KMS-11 (cell line): ENCODE results near the gene SERPINA10.
"Not testable (repeated sequence)": the region's sequence is repeated elsewhere in the genome, so short reads cannot be mapped to it uniquely, and the experiment has no call there.

ENCODE experiments used
- H2AFZ ChIP-seq: fragments of 200-600 bp; sonication (generic); 2 replicates; pipeline ENCODE4 v1.6.1; 2016; ENCODE audit warnings: antibody characterized with exemption, mixed run types, low read depth
- H3K27ac ChIP-seq: fragments of 200-600 bp; sonication (generic); 2 replicates; pipeline ENCODE4 v1.6.1; 2016; ENCODE audit warnings: mild to moderate bottlenecking, mixed run types
- H3K27me3 ChIP-seq: fragments of 200-600 bp; sonication (generic); 2 replicates; pipeline ENCODE4 v1.6.1; 2017; ENCODE audit warnings: mild to moderate bottlenecking, low read depth, mixed run types, moderate library complexity; ENCODE audit not compliant: insufficient read depth
- H3K36me3 ChIP-seq: fragments of 200-600 bp; sonication (generic); 2 replicates; pipeline ENCODE4 v1.6.1; 2017; ENCODE audit warnings: mild to moderate bottlenecking, mixed run types; ENCODE audit not compliant: insufficient read depth
- H3K4me1 ChIP-seq: fragments of 200-600 bp; sonication (generic); 2 replicates; pipeline ENCODE4 v1.6.1; 2016; ENCODE audit warnings: mild to moderate bottlenecking, low read depth, mixed run types; ENCODE audit not compliant: poor library complexity, severe bottlenecking
- H3K4me2 ChIP-seq: fragments of 200-600 bp; sonication (generic); 2 replicates; pipeline ENCODE4 v1.7.0; 2016; ENCODE audit warnings: mild to moderate bottlenecking, mixed run types
- H3K4me3 ChIP-seq: fragments of 200-600 bp; sonication (generic); IDR thresholded peaks from 2 replicates; pipeline ENCODE4 v1.6.1; 2017; ENCODE audit warnings: low read depth, low read length, mixed read lengths; ENCODE audit not compliant: insufficient read depth
- H3K79me2 ChIP-seq: fragments of 200-600 bp; sonication (generic); 2 replicates; pipeline ENCODE4 v1.6.1; 2016; ENCODE audit warnings: low read depth, mixed run types; ENCODE audit not compliant: insufficient read depth
- H3K9ac ChIP-seq: fragments of 200-600 bp; sonication (generic); 2 replicates; pipeline ENCODE4 v1.6.1; 2016; ENCODE audit warnings: mild to moderate bottlenecking, mixed run types
- H4K20me1 ChIP-seq: fragments of 200-600 bp; sonication (generic); 2 replicates; pipeline ENCODE4 v1.6.1; 2016; ENCODE audit warnings: mild to moderate bottlenecking, mixed run types; ENCODE audit not compliant: insufficient read depth
- CTCF ChIP-seq: fragments of 200-600 bp; sonication (generic); conservative IDR thresholded peaks from 2 replicates; pipeline ENCODE4 v1.6.1; 2017; ENCODE audit warnings: low read depth, mild to moderate bottlenecking, antibody characterized with exemption, low read length, moderate library complexity, mixed read lengths

The SERPINA10 gene

GRCh38 chr14:94278731-94279130 is 14.3 kb downstream of the SERPINA10 start:
- no peak overlapping the region for H3K9ac ChIP-seq
- H2AFZ ChIP-seq: no peak overlapping the region
- H3K27me3 ChIP-seq: no peaks in the 10 kb centered on the region
- H3K36me3 ChIP-seq: no peaks in the 10 kb centered on the region
- H3K4me3 ChIP-seq: no peak overlapping the region
- no peaks in the 10 kb centered on the region for H3K79me2 ChIP-seq
- no peak overlapping the region for H3K27ac ChIP-seq
- no peak overlapping the region for H3K4me2 ChIP-seq
- no peaks in the 10 kb centered on the region for H4K20me1 ChIP-seq
- no peaks in the 10 kb centered on the region for H3K4me1 ChIP-seq
- no peak for TF ChIP-seq CTCF

GRCh38 chr14:94276898-94277561 is 16.0 kb downstream of the SERPINA10 start:
- H3K27ac ChIP-seq, H3K36me3 ChIP-seq, H2AFZ ChIP-seq, H3K79me2 ChIP-seq, H3K4me1 ChIP-seq, H4K20me1 ChIP-seq, H3K4me2 ChIP-seq, H3K27me3 ChIP-seq, H3K4me3 ChIP-seq, H3K9ac ChIP-seq: not testable (repeated sequence)

GRCh38 chr14:94269156-94269555 is 23.9 kb downstream of the SERPINA10 start:
- no peaks in the 10 kb centered on the region for H3K4me1 ChIP-seq
- TF ChIP-seq CTCF: no peak
- H4K20me1 ChIP-seq: no peaks in the 10 kb centered on the region
- H3K27me3 ChIP-seq: no peaks in the 10 kb centered on the region
- H2AFZ ChIP-seq: no peak overlapping the region
- no peak overlapping the region for H3K9ac ChIP-seq
- no peaks in the 10 kb centered on the region for H3K79me2 ChIP-seq
- H3K4me2 ChIP-seq: no peak overlapping the region
- no peaks in the 10 kb centered on the region for H3K36me3 ChIP-seq
- H3K4me3 ChIP-seq: no peak overlapping the region
- no peak overlapping the region for H3K27ac ChIP-seq

GRCh38 chr14:94268582-94268981 is 24.5 kb downstream of the SERPINA10 start:
- not testable (repeated sequence) for H3K4me3 ChIP-seq, H2AFZ ChIP-seq, H3K27me3 ChIP-seq, H3K9ac ChIP-seq, H3K79me2 ChIP-seq, H4K20me1 ChIP-seq, H3K27ac ChIP-seq, H3K4me2 ChIP-seq, H3K4me1 ChIP-seq, H3K36me3 ChIP-seq

- Histone ChIP-seq H4K20me1 (no peaks in the 10 kb centered on the region), H3K36me3 (no peaks in the 10 kb centered on the region), H3K9ac (no peak overlapping the region), H3K4me2 (no peak overlapping the region), H3K79me2 (no peaks in the 10 kb centered on the region), H3K27ac (no peak overlapping the region), H3K4me3 (no peak overlapping the region), H2AFZ (no peak overlapping the region), H3K4me1 (no peaks in the 10 kb centered on the region), H3K27me3 (no peaks in the 10 kb centered on the region)
- TF ChIP-seq CTCF: no peak
Observed at GRCh38 chr14:94267352-94267751, 25.7 kb downstream of the SERPINA10 start.

- H3K79me2 ChIP-seq, H3K27me3 ChIP-seq, H3K36me3 ChIP-seq, H2AFZ ChIP-seq, H4K20me1 ChIP-seq, H3K4me1 ChIP-seq, H3K4me2 ChIP-seq, H3K27ac ChIP-seq, H3K9ac ChIP-seq, H3K4me3 ChIP-seq: not testable (repeated sequence)
Observed at GRCh38 chr14:94264195-94264594, 28.9 kb downstream of the SERPINA10 start.
